Adrenal gland (tissue), 5 donors: ENCODE results near the gene NR2C1.

Experiments
- CTCF ChIP-seq, 6 experiments: fragments of 450-650 bp in 4 of 6; fragments of 200-600 bp in 2 of 6; sonication (generic) in 1 of 6; IDR thresholded peaks; 1 replicate in 5 of 6; 2 replicates in 1 of 6; pipeline versions ENCODE4 v1.5.1 to v1.8.0; 2016 to 2021; ENCODE audit warnings: antibody characterized with exemption in 6 of 6, mild to moderate bottlenecking in 2 of 6, moderate library complexity in 1 of 6
- POLR2A ChIP-seq, 2 donors: fragments of 450-650 bp; IDR thresholded peaks; one replicate each; pipeline ENCODE4 v1.6.1; 2017; ENCODE audit warnings: antibody characterized with exemption in 2 of 2, mild to moderate bottlenecking in 2 of 2, moderate library complexity in 1 of 2
- donor health status: DM: no; HTN: no; CAD: no.

DNA sequence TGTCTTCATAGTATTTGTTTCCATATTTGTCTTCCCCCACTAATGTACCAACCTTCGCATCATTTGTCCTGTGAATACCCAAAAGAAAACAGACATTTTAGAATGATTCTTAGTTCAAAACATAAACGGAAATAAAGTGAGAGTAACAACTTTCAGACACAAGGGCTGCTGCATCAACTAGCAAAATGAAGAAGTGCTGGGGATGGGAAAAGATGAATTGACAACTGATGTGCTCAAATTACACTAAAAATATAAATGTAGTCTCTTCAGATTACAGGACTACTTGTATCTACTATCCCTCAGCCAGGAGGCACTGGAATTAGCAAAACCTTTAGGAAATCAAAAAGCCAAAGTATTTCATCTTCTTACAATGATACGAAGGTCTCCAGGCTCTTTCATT is 70.7 kb downstream of the NR2C1 start:
- TF ChIP-seq CTCF (IDR thresholded peaks at IDR 0.05) (no peak), POLR2A (IDR thresholded peaks at IDR 0.05) (no peak)
